Subcutaneous adipose tissue (tissue), 4 donors: ENCODE measurements around the gene L2HGDH. TPM values are rescaled to one million over a fixed set of nuclear protein-coding genes. Genes with fewer than 3 reads are reported as not detected.

ENCODE experiments used
- total RNA-seq, 4 donors: library from RNA; depleted of rRNA; stranded (reverse); fragments of >200 nt; gene quantifications; one replicate each; pipeline ENCODE4 v1.1.0, GENCODE V29; 2016
- TF ChIP-seq, protein P1 (sequence below): fragments of 450-650 bp; IDR thresholded peaks from one replicate; pipeline ENCODE4 v1.5.1; 2016; ENCODE audit warnings: low read depth, mild to moderate bottlenecking, control low read depth, antibody characterized with exemption, moderate library complexity

Gene L2HGDH
- total RNA-seq, 4 donors from 2014 or later = 3.1 to 6.7 (median 4.6) TPM

DNA sequence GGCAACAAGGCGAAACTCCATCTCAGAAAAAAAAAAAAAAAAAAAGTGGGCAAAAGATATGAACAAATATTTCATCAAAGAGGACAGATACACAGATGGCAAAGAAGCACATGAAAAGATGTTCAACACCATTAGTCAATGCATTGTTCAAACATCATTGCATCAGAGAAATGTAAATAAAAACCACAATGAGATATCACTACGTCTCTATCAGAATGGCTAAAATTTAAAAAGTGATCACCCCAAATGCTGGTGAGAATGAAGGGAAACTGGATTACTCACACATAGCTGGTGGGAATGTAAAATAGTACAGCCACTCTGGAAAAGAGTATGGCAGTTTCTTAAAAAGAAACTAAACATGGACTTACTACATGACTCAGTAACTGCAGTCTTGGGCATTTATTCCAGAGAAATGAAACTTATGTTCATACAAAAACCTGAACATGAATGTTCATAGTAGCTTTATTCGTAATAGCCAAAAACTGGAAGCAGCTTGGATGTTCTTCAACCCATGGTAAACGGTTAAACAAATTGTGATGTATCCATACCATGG, 3.6 kb downstream of the L2HGDH start:
- TF ChIP-seq, protein P1, sequence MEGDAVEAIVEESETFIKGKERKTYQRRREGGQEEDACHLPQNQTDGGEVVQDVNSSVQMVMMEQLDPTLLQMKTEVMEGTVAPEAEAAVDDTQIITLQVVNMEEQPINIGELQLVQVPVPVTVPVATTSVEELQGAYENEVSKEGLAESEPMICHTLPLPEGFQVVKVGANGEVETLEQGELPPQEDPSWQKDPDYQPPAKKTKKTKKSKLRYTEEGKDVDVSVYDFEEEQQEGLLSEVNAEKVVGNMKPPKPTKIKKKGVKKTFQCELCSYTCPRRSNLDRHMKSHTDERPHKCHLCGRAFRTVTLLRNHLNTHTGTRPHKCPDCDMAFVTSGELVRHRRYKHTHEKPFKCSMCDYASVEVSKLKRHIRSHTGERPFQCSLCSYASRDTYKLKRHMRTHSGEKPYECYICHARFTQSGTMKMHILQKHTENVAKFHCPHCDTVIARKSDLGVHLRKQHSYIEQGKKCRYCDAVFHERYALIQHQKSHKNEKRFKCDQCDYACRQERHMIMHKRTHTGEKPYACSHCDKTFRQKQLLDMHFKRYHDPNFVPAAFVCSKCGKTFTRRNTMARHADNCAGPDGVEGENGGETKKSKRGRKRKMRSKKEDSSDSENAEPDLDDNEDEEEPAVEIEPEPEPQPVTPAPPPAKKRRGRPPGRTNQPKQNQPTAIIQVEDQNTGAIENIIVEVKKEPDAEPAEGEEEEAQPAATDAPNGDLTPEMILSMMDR = no peak

DNA sequence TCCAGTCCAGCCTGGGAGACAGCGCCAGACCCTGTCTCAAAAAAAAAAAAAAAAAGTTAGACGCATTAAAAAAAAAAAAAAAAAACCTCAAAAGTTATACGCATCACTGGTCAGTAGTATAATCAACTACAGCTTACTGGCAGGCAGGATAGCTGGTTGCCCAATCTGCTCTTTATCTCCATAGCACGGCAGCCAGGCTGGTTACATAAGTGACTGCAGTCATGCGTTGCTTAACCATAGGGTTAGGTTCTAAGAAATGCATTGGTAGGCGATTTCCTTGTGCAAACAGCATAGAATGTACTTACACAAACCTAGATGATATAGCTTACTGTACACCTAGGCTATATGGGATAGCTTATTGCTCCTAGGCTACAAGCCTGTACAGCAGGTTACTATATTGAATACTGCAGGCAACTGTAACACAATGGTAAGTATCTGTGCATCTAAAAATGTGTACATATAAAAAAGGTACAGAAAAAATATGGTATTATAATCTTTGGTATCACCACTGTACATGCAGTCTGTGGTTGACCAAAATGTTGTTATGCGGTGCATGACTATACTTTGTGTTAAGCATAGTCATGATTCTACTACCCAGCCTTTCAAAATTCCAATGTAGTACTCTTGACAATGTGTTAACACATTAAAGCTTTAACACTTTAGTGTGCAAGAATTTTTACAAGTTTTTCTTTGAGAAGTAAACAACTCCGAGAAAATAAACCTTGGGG, 8.1 kb downstream of the L2HGDH start:
- TF ChIP-seq, protein P1 = no peak

DNA sequence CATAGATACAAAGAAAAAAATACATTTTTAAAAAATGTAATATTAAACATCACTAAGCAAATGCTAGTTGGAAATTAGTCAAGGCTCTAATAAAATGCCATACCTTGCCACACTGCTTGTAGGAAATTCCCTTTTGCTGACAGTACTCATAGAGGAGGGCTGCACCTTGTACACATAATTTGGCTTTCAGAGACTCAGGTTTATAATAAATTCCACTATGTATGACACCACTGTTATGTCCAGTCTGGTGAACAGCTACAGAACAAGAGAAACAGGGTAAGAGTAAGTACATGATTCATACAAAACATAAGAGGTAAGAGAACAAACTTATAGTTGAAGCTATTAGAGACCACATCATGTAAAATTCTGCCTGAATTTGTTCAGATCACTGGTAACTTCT, 10.1 kb downstream of the L2HGDH start:
- TF ChIP-seq, protein P1 = no peak

DNA sequence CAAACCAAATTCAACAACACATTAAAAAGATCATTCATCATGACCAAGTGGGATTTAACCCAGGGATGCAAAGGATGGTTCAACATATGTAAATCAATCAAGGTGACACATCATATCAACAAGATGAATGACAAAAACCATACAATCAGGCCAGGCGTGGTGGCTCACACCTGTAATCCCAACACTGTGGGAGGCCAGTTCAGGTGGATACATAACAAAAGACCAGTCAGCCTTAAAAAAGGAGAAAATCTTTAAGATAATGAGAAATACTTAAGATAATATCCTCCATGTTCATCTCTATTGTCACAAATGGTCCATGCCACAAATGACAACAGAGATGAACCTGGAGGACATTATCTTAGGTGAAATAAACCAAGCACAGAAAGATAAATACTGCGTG, 12.4 kb downstream of the L2HGDH start:
- TF ChIP-seq, protein P1 = no peak

DNA sequence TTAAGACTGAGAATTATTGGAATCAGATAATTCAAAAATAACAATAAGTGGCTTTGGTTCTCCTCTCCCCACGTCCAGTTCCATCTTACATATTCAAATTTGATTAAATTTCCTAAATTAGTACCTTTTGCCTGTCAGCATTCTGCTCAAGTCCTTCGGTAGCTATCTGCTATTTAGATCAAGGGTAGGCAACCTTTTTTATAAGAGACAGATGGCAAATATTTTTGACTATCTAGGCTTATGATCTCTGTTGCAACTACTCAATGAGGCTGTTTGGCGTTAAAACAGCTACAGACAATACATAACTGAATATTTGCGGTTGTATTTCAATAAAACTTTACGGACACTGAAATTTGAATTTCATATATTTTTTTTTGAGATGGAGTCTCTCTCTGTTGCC, 21.7 kb downstream of the L2HGDH start:
- TF ChIP-seq, protein P1 = no peak

DNA sequence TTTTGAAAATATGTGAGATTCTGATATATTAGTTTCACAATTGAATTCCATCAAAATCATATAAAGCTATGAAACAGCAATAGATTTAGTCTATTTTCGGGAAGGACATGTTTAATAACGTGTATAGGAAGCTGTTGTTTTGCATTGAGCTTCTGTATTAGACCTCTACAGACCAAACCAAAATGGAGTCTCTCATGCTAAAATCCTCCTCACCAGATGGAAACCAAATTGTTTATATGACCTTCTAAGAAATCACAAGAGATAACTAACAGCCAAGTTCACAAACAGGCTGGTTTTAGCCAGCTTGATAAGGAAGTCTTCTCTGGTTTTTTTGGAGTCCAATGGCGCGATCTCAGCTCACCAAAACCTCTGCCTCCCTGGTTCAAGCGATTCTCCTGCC, 23.9 kb downstream of the L2HGDH start:
- TF ChIP-seq, protein P1 = no peak

DNA sequence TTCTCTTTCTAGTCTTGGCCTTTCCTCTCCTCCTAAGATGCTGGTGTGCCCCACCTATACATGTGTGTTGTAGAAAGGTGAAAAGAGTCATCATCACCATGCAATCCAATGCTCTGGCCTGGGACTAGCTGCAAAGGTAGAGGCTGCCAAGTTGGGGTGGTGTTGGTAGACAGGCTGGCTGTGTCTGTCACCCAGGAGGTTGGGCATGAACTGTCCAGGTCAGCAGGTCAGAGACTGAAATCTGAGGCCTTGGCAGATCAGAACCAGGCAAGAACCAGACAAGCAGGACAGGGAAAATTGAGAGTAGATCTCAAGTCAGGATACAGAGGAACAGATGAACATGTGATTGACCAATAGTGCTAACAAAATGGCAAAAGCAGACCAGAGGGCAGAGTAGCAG, 26.2 kb downstream of the L2HGDH start:
- TF ChIP-seq, protein P1 = no peak
